ENCODE data around the gene STEAP1B. TPM values are rescaled to one million over a fixed set of nuclear protein-coding genes. Genes with fewer than 3 reads are reported as not detected.
A peak's percentile ranks its signal among the peaks of the same experiment; 100 is the strongest.
"Not testable (repeated sequence)": the region's sequence is repeated elsewhere in the genome, so short reads cannot be mapped to it uniquely, and the experiment has no call there.

Gene STEAP1B
- polyA plus RNA-seq (2012; rRNA removed) = 14.7 and 16.6 TPM in 2 replicates
- 20.5 and 21.4 TPM in 2 replicates for polyA plus RNA-seq (2012; cell fraction: cytosol; rRNA removed)
- polyA plus RNA-seq (2012; cell fraction: nucleus; rRNA removed) = 5.5 and 9.3 TPM in 2 replicates

DNA sequence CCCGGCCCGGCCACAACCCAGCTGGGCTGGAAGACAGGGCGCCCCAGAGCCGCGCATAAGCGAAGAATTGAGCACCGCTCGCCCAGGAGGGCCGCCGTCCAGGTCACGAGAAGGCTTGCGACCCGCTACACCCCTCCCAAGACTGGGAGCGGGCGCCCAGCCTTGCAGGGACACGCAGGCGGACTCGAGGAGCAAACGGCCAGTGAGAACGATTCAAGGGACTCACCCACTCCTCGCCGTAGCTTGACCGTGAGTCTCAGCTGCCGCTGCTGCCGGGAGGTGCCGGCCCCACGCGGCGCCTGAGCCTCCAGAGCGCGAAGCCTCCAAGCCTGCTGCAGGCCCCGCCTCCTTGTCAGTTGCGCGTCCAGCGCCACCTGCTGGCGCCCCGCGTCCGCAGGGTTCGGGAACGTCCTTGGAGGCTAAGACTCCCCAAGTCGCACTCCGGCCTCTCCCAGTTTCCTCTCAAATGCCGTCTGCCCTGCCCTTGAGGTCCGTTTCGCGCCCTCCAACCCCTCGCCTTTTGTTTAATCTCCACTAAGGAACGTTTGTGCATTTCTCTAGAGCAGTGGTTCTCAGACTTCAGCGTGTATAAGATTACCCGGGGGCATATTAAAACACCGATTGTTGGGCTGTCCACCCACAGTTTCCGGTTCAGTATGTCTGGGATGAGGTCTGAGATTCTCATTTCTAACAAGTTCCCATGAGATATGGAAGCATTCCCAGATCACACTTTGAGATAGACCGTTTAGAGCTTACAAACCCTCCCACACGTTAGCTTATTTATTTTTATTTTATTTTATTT, at the start of gene STEAP1B:
TSS of gene STEAP1B (minus strand) at position 301 of the 802 bp plus-strand sequence. CDS start 5,333 bp downstream, outside the sequence.
- Histone ChIP-seq H3F3A (replicated peaks; ENCODE audit: insufficient read depth) (peaks cover 41% of the 10 kb centered on the region), H3K27ac (ENCODE audit: low read depth in 2 of 2, low read length in 1 of 2) (peak within 1 kb of the TSS in 1 of 2 experiments; percentile 91; a peak in 2 of 4 replicates), H3K4me1 (ENCODE audit: control insufficient read depth in 1 of 2, insufficient read depth in 2 of 2, low read depth in 1 of 2, low read length in 1 of 2) (peaks cover 3 to 28% of the 10 kb centered on the region in 2 experiments; a peak in 3 of 4 replicates), H2AFZ (ENCODE audit: low read depth) (peak within 1 kb of the TSS; percentile 76), H3K4me3 (ENCODE audit: low read depth in 2 of 2, low read length in 1 of 2) (peak within 1 kb of the TSS; percentile 49 to 62), H3K9ac (peak within 1 kb of the TSS; percentile 79; the same call in 1 of the 2 replicates), H3K79me2 (ENCODE audit: insufficient read depth) (peaks cover 27% of the 10 kb centered on the region), H3K4me2 (peak within 1 kb of the TSS; percentile 89)
- CTCF ChIA-PET = interaction anchor here (0.6 to 3.1 kb wide), 27 partner anchors 10 to 1715 kb away, joined by 3 to 69 read pairs (median 4); no protein-coding TSS in a partner anchor
- H3K9me3 ChIP-seq; H3K36me3 ChIP-seq (replicated peaks in 1 of 2; ENCODE audit: control insufficient read depth in 1 of 2, insufficient read depth in 2 of 2, low read length in 1 of 2); H4K20me1 ChIP-seq (ENCODE audit: insufficient read depth); H3K9me2 ChIP-seq; POLR2A ChIA-PET; H3K27me3 ChIP-seq (ENCODE audit: insufficient read depth): not testable (repeated sequence)
- DNase-seq = peak; percentile 91
- WGBS (ENCODE audit: low lambda C conversion rate) = 13% methylated on average over 20 of the region's 55 CpGs
- peak; percentile 52; the same call in 1 of the 2 replicates for TF ChIP-seq SIN3A (IDR thresholded peaks at IDR 0.05; ENCODE audit: borderline replicate concordance, low read depth, low read length)
- TF ChIP-seq SMC3 (IDR thresholded peaks at IDR 0.05; ENCODE audit: low read depth, low read length) = peak; percentile 79
- TF ChIP-seq, protein P1, sequence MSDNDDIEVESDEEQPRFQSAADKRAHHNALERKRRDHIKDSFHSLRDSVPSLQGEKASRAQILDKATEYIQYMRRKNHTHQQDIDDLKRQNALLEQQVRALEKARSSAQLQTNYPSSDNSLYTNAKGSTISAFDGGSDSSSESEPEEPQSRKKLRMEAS (IDR thresholded peaks at IDR 0.05; ENCODE audit: low read depth) = peak; percentile 100
- TF ChIP-seq TCF12 (IDR thresholded peaks at IDR 0.05) = peak; percentile 20; the same call in 1 of the 2 replicates
- TF ChIP-seq, protein P2, sequence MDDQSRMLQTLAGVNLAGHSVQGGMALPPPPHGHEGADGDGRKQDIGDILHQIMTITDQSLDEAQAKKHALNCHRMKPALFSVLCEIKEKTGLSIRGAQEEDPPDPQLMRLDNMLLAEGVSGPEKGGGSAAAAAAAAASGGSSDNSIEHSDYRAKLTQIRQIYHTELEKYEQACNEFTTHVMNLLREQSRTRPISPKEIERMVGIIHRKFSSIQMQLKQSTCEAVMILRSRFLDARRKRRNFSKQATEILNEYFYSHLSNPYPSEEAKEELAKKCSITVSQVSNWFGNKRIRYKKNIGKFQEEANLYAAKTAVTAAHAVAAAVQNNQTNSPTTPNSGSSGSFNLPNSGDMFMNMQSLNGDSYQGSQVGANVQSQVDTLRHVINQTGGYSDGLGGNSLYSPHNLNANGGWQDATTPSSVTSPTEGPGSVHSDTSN (IDR thresholded peaks at IDR 0.05) = peak; percentile 9; the same call in 1 of the 2 replicates
- peak; percentile 38 for TF ChIP-seq CHD2 (IDR thresholded peaks at IDR 0.05; ENCODE audit: low read length, partially characterized antibody)
- TF ChIP-seq TAF1 (IDR thresholded peaks at IDR 0.05; ENCODE audit: borderline replicate concordance, low read depth, low read length) = peak; percentile 53; the same call in 1 of the 2 replicates
- peak; percentile 61; the same call in 1 of the 2 replicates for TF ChIP-seq MXI1 (IDR thresholded peaks at IDR 0.05; ENCODE audit: low read depth, low read length)
- TF ChIP-seq, protein P3, sequence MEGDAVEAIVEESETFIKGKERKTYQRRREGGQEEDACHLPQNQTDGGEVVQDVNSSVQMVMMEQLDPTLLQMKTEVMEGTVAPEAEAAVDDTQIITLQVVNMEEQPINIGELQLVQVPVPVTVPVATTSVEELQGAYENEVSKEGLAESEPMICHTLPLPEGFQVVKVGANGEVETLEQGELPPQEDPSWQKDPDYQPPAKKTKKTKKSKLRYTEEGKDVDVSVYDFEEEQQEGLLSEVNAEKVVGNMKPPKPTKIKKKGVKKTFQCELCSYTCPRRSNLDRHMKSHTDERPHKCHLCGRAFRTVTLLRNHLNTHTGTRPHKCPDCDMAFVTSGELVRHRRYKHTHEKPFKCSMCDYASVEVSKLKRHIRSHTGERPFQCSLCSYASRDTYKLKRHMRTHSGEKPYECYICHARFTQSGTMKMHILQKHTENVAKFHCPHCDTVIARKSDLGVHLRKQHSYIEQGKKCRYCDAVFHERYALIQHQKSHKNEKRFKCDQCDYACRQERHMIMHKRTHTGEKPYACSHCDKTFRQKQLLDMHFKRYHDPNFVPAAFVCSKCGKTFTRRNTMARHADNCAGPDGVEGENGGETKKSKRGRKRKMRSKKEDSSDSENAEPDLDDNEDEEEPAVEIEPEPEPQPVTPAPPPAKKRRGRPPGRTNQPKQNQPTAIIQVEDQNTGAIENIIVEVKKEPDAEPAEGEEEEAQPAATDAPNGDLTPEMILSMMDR (IDR thresholded peaks at IDR 0.05) = peak; percentile 80
- peak; percentile 55 for TF ChIP-seq RAD21 (IDR thresholded peaks at IDR 0.05; ENCODE audit: low read length)

DNA sequence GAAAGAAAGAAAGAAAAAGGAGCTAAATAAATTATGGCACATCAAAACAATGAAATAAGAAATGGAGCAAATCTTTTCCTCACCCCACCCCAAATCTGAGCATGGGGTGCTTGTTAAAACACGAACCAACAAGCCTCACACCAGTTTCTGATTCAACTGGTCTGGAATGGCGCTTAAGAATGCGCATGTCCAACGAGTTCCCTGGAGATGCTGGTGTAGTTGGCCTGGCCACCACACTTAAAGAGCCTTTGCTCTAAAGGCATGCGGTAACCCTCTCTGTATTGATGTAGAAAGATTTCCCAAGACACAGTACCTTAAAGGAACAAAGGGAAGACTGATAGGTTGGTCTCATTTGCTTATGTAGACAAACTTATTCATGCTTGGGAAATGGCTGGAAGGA, 49.1 kb upstream of the STEAP1B start:
- POLR2A ChIA-PET = no interaction called here
- no peaks in the 10 kb centered on the region for H3F3A ChIP-seq (replicated peaks; ENCODE audit: insufficient read depth)
- CTCF ChIA-PET = interaction anchor here (0.9 to 1.7 kb wide), 3 partner anchors 10 to 13 kb away, joined by 3 to 9 read pairs (median 6); no protein-coding TSS in a partner anchor
- no peak overlapping the region for H3K9ac ChIP-seq
- no peak overlapping the region for H3K4me2 ChIP-seq
- no peak overlapping the region for H2AFZ ChIP-seq (ENCODE audit: low read depth)
- H3K4me1 ChIP-seq (ENCODE audit: control insufficient read depth in 1 of 2, insufficient read depth in 2 of 2, low read depth in 1 of 2, low read length in 1 of 2) = peaks cover 0 to 3% of the 10 kb centered on the region in 2 experiments; a peak in 2 of 4 replicates
- H3K4me3 ChIP-seq (ENCODE audit: low read depth in 2 of 2, low read length in 1 of 2) = no peak overlapping the region
- TF ChIP-seq MXI1 (IDR thresholded peaks at IDR 0.05; ENCODE audit: low read depth, low read length) (no peak), TEAD4 (IDR thresholded peaks at IDR 0.05; ENCODE audit: borderline replicate concordance, insufficient read depth) (no peak), TAF1 (IDR thresholded peaks at IDR 0.05; ENCODE audit: borderline replicate concordance, low read depth, low read length) (no peak), SIN3A (IDR thresholded peaks at IDR 0.05; ENCODE audit: borderline replicate concordance, low read depth, low read length) (no peak)
- H4K20me1 ChIP-seq (ENCODE audit: insufficient read depth) = no peaks in the 10 kb centered on the region
- H3K27me3 ChIP-seq (ENCODE audit: insufficient read depth) = peaks cover 87% of the 10 kb centered on the region
- no peaks in the 10 kb centered on the region for H3K9me3 ChIP-seq
- no peaks in the 10 kb centered on the region for H3K79me2 ChIP-seq (ENCODE audit: insufficient read depth)
- H3K27ac ChIP-seq (ENCODE audit: low read depth in 2 of 2, low read length in 1 of 2) = no peak overlapping the region
- no peaks in the 10 kb centered on the region for H3K9me2 ChIP-seq
- WGBS (ENCODE audit: low lambda C conversion rate) = 37% methylated on average over 5 of the region's 5 CpGs
- DNase-seq = no peak
- H3K36me3 ChIP-seq (replicated peaks in 1 of 2; ENCODE audit: control insufficient read depth in 1 of 2, insufficient read depth in 2 of 2, low read length in 1 of 2) = no peaks in the 10 kb centered on the region
